DMS153 treated with DMSO at 0.1 percent for 48 hours (cell line): ENCODE measurements around the gene CHID1.

Experiments
- DNase-seq: peaks from one replicate; lab custom pipeline; 2025; ENCODE audit not compliant: unreplicated experiment; lab: John Stamatoyannopoulos, UW

The CHID1 gene

GRCh38 chr11:837990-838307 is 72.7 kb downstream of the CHID1 start:
- no peak for DNase-seq

GRCh38 chr11:837189-837989 is 73.2 kb downstream of the CHID1 start:
- no peak for DNase-seq

DNA sequence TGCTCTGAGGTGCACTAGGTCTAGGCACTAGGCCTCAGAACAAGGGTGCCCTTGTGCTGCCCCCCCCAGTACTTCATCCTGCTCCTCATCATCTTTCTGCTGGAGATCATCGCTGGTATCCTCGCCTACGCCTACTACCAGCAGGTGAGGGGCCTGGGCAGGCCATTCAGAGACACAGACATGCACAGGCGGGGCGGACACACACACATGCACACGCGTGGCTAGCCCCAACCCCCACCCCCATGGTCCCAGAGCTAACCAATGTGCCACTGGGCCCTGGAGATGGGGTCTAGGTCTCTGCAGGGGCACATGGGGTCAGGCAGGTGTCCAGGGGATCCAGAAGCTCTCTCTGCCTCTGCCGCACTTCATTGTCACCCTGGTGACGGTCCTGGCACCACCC is 73.9 kb downstream of the CHID1 start:
- no peak for DNase-seq

- DNase-seq = no peak
Observed at GRCh38 chr11:836274-836673, 74.3 kb downstream of the CHID1 start.

- no peak for DNase-seq
Observed at GRCh38 chr11:834371-835316, 76.0 kb downstream of the CHID1 start.

- DNase-seq = no peak
Observed at GRCh38 chr11:833849-834311, 76.7 kb downstream of the CHID1 start.

DNA sequence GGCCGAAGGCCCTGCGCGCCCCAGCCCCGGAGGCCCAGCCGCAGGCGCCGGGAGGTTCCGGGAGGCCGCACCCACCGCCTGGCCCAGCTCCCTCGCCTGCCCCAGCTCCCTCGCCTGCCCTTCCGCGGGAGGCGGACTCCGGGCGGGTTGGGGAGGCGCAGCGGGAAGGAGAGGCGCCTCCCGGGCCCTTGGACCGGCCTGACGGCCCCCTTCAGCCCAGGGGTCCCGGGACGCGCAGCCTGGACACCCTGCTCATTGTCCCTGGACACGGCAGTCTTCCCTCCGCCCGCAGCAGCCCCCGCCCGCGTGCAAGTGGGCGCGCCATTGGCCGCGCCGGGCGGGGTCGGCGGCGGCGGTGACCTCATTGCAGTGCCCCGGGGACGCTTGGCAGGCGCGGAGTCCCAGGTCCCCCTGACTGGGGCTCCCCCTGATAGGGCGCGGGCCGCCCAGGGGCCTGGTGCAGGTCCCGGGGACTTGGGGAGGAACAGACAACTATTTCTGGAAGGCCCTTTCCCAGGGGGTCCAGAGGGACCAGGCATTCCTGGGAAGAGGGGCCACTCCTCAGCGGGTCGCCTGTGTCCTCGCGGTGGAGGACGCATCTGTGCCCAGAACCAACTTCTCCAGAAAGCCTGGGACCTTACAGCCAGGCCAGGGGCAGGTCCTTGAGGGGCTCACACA is 77.4 kb downstream of the CHID1 start:
- DNase-seq = no peak

- peak; percentile 15 for DNase-seq
Observed at GRCh38 chr11:832529-833113, 78.0 kb downstream of the CHID1 start, which contains the start of gene CD151. CD151 (plus strand) TSS chr11:832952; CDS start chr11:836070, 3,118 bp downstream.

GRCh38 chr11:831961-832528 is 78.6 kb downstream of the CHID1 start:
- DNase-seq = no peak

DNA sequence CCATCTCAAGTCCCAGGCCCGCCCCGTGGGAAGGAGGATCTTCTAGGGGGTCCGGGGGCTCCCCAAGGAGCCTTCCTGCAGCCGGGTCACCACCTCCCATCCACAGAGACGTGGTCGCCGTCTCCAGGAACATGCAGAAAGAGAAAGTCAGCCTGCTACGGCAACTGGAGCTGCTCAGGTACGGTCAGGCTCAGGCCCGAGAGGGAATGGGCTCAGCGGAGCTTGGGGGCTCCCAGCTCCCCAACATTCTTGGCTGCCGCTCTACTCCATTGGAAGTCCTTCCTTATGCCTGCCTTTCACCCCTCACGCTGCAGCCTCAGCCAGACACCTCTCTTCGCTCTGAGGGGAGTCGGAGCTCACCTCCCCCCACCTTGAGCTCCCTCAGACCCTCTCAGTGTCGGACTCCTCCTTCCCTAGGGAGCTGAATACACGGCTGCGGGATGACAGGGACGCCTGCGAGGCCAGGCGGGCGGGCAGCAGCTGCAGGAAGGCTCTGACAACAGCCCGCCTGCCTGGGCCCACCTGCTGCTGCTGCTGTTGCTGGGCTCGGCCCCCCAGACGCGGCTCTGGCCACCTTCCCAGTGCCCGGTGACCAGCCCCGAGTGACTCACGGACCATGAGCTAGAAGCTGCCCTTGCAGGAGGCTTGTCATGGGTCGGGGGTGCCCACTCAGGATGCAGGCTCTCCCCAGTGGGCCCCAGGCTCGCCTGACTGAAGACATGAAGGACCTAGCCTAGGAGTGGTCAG is 79.3 kb downstream of the CHID1 start:
- DNase-seq = no peak

- peak; percentile 83 for DNase-seq
Observed at GRCh38 chr11:830295-831117, 80.1 kb downstream of the CHID1 start.

- no peak for DNase-seq
Observed at GRCh38 chr11:829847-830294, 80.7 kb downstream of the CHID1 start.

DNA sequence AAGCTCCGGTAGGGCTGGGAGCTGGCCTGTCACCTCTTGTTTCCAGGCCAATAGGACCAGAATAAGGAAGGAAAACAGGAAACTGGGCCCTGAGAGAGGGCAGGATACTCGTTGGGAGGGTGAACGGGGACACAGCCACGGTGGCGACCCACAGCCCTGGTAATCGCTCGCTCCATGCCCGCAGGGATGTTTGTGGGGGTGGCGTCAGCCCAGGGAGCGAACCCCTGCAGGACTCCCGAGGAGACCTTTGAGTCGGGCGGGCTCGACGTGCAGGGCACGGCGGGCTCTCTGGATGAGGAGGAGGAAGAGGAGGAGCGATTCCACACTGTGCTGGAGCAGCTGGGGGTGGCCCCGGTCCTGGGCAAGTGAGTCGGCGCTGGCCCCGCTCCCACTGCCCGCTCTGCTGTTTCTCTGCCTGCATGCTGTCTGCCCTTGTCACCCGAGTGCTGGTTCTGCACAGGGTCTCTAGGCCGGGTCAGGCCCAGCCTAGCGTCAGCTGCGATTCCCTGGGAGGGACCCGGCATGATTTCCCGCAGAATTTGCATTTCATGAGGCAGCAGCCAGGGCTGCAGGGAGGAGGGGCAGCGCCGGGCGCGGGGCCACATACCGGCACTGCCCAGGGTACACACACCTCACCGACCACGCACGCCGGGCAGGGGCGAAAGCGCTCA is 81.3 kb downstream of the CHID1 start:
- peak; percentile 36 for DNase-seq

DNA sequence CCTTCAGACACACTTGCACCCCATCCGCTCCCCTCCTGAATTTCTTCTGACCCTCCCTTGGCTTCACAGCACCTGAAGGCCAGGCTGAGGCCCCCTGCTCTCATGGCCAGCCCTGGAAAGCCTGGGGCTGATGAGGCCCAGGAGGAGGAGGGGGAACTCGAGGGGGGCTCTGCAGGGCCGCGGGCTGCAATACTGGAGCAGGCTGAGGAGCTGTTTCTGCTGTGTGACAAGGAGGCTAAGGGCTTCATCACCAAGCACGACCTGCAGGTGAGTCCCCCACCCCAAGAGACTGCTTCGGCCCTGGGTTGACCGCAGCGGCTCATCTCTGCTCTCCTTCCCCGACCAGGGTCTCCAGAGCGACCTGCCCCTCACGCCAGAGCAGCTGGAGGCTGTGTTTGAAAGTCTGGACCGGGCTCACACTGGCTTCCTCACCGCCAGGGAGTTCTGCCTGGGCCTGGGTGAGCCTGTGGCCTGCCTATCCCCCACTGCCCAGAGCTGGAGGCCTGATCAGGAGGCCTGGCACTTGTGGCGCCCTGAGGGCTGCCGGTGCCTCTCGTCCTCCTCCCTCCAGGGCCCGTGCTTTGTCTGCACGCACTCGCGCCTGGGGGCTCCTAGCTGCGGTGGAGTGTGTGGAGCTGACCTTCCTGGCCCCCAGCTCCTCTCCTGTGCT is 82.0 kb downstream of the CHID1 start:
- DNase-seq = no peak

- no peak for DNase-seq
Observed at GRCh38 chr11:827897-828192, 82.8 kb downstream of the CHID1 start, which contains the start of gene CRACR2B. CRACR2B (plus strand) TSS chr11:827919; CDS start chr11:828608, 689 bp downstream.

DNA sequence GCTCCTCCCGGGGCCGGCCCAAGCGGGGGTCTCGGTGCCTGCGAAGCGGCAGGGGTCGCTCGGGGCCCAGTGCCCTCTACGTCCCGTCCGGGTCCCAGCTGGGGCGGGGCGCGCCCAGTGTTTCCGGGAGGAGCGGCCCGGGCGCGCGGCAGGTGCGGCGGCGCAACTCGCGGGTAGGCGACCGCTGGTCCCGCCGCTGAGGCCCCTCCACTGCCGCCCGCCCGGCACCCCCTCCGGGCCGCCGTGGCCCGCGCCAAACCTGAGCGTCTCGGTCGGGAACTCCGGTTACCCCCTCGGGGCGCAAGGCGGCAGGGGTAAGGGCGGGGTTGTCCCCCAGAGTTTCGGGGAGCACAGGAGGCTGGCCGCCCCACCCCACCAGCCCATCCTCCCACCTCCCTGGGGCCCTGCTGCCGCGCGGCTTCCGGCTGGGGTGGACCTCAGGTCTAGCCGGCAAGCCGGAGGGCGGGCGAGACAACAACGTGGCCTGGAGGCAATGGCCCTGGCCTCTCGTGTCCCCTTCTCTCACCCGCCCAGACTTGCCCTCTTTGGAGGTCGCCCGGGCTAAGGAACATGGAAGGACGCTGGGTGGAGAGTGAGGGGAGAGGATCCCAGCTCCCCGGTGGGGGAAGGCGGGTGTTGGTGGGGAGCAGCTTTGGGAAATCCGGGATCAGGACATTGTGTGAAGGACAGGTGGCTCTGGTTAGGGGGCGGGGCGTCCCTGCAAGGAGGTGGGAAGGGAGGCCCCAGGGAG is 83.3 kb downstream of the CHID1 start:
- DNase-seq = peak; percentile 22

- no peak for DNase-seq
Observed at GRCh38 chr11:826836-827145, 83.8 kb downstream of the CHID1 start.
